Endothelial cell (in vitro differentiated cells): ENCODE data around the gene LMF2. TPM values are rescaled to one million over a fixed set of nuclear protein-coding genes. Genes with fewer than 3 reads are reported as not detected.

Source experiments
- DNase-seq: peaks from one replicate; pipeline ENCODE4 v3.0.0; 2021; ENCODE audit warnings: low spot score
- H3K27ac Mint-ChIP-seq: one replicate; pipeline ENCODE4 v1.8.0; 2021; ENCODE audit warnings: mixed read lengths, inconsistent platforms; ENCODE audit not compliant: unreplicated experiment
- H3K27me3 Mint-ChIP-seq: one replicate; pipeline ENCODE4 v1.8.0; 2021; ENCODE audit warnings: mild to moderate bottlenecking, moderate library complexity, mixed read lengths, inconsistent platforms; ENCODE audit not compliant: unreplicated experiment
- H3K36me3 Mint-ChIP-seq: one replicate; pipeline ENCODE4 v1.8.0; 2021; ENCODE audit warnings: mild to moderate bottlenecking, low read depth, mixed read lengths, inconsistent platforms; ENCODE audit not compliant: unreplicated experiment
- H3K4me1 Mint-ChIP-seq: one replicate; pipeline ENCODE4 v1.8.0; 2021; ENCODE audit warnings: mild to moderate bottlenecking, mixed read lengths, inconsistent platforms; ENCODE audit not compliant: unreplicated experiment
- H3K4me3 Mint-ChIP-seq: one replicate; pipeline ENCODE4 v1.8.0; 2021; ENCODE audit warnings: mild to moderate bottlenecking, mixed read lengths, inconsistent platforms; ENCODE audit not compliant: unreplicated experiment
- H3K9me3 Mint-ChIP-seq: one replicate; pipeline ENCODE4 v1.8.0; 2021; ENCODE audit warnings: mixed read lengths, inconsistent platforms; ENCODE audit not compliant: unreplicated experiment
- CTCF ChIP-seq: fragments of 200-600 bp; sonication (generic); IDR thresholded peaks from one replicate; pipeline ENCODE4 v1.5.0; 2021; ENCODE audit warnings: antibody characterized with exemption; ENCODE audit not compliant: unreplicated experiment
- total RNA-seq: library from RNA; stranded (reverse); fragmentation: NEBNext Ultra II Directional; extraction: Animal tissue kit (Norgen Biotek cat#: 25700); gene quantifications from one replicate; pipeline ENCODE4 v1.2.1, GENCODE V29; 2021; ENCODE audit not compliant: unreplicated experiment

Gene LMF2
- total RNA-seq, 1 donor from 2014 or later = 88.2 TPM

GRCh38 chr22:50483977-50484853 is 23.3 kb downstream of the LMF2 start:
- Mint-ChIP-seq H3K4me1 (no peaks in the 10 kb centered on the region), H3K36me3 (no peaks in the 10 kb centered on the region), H3K9me3 (no peaks in the 10 kb centered on the region), H3K4me3 (no peak overlapping the region), H3K27me3 (peaks cover 20% of the 10 kb centered on the region), H3K27ac (no peak overlapping the region)
- TF ChIP-seq CTCF = no peak
- no peak for DNase-seq

- no peak for DNase-seq
- TF ChIP-seq CTCF = no peak
- no peaks in the 10 kb centered on the region for H3K4me1 Mint-ChIP-seq
- no peaks in the 10 kb centered on the region for H3K9me3 Mint-ChIP-seq
- no peaks in the 10 kb centered on the region for H3K36me3 Mint-ChIP-seq
- H3K27me3 Mint-ChIP-seq = peaks cover 24% of the 10 kb centered on the region
- H3K4me3 Mint-ChIP-seq = no peak overlapping the region
- H3K27ac Mint-ChIP-seq = no peak overlapping the region
Measured at GRCh38 chr22:50483556-50483955, 23.9 kb downstream of the LMF2 start.

GRCh38 chr22:50483106-50483505 is 24.4 kb downstream of the LMF2 start:
- Mint-ChIP-seq H3K27ac (no peak overlapping the region), H3K4me1 (no peaks in the 10 kb centered on the region), H3K4me3 (no peak overlapping the region), H3K9me3 (no peaks in the 10 kb centered on the region), H3K27me3 (peaks cover 26% of the 10 kb centered on the region), H3K36me3 (no peaks in the 10 kb centered on the region)
- no peak for DNase-seq
- TF ChIP-seq CTCF = no peak

GRCh38 chr22:50482107-50483074 is 25.1 kb downstream of the LMF2 start:
- Mint-ChIP-seq H3K27ac (no peak overlapping the region), H3K36me3 (no peaks in the 10 kb centered on the region)

More at GRCh38 chr22:50482107-50483074, 25.1 kb downstream of the LMF2 start:
- TF ChIP-seq CTCF = no peak
- Mint-ChIP-seq H3K27me3 (peaks cover 26% of the 10 kb centered on the region), H3K9me3 (no peaks in the 10 kb centered on the region), H3K4me1 (no peaks in the 10 kb centered on the region), H3K4me3 (no peak overlapping the region)
- DNase-seq = no peak
